NCI-H2081 (cell line): ENCODE data around the gene NELL1.

Source experiments
- DNase-seq, 2 experiments: peaks; one replicate each; lab custom pipeline; 2025; lab: John Stamatoyannopoulos, UW

Gene NELL1

GRCh38 chr11:20874358-20874757 lies 205.0 kb downstream of the NELL1 start:
- no peak for DNase-seq

- DNase-seq, result no peak
These were observed 206.5 kb downstream of the NELL1 start for GRCh38 chr11:20875889-20876288.

DNA sequence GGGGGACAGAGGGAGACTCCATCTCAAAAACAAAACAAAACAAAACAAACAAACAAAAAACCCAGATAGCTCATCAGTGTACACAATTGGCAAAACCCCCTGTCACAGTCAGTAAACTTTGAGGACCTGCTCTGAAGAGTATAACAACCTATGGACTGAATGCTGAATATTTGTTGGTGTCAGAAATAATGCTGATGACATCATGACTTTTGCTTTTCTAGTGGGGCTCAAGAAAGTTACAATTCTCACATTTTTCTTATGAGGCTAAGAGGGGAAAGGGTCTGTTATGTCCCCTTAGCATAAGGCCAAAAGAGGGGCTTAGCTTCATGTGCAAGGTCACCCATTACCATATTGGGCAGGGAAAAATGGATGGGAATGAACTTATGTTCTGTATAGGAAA lies 207.4 kb downstream of the NELL1 start:
- no peak for DNase-seq

GRCh38 chr11:20880094-20880493 lies 210.7 kb downstream of the NELL1 start:
- DNase-seq, result no peak

GRCh38 chr11:20881328-20882079 lies 212.1 kb downstream of the NELL1 start:
- no peak for DNase-seq

DNA sequence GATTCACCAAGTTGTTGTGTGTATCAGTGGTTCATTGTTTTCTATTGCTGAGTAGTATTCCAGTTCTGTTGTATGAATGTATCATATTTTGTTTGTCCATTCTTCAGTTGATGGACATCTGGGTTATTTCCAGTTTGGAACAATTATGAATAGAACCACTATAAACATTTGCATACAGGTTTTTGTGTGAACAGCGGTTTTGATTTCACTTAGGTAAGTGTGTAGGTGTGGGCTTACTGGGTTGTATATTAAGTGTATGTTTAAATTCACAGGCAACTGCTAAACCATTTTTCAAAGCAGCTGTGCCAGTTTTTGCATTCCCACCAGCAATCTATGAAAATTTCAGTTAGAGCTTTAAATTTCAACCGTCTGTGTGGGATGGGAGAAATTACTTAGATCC lies 217.8 kb downstream of the NELL1 start:
- DNase-seq, result no peak

- no peak for DNase-seq
These were observed 224.9 kb downstream of the NELL1 start for GRCh38 chr11:20894296-20894695.

DNA sequence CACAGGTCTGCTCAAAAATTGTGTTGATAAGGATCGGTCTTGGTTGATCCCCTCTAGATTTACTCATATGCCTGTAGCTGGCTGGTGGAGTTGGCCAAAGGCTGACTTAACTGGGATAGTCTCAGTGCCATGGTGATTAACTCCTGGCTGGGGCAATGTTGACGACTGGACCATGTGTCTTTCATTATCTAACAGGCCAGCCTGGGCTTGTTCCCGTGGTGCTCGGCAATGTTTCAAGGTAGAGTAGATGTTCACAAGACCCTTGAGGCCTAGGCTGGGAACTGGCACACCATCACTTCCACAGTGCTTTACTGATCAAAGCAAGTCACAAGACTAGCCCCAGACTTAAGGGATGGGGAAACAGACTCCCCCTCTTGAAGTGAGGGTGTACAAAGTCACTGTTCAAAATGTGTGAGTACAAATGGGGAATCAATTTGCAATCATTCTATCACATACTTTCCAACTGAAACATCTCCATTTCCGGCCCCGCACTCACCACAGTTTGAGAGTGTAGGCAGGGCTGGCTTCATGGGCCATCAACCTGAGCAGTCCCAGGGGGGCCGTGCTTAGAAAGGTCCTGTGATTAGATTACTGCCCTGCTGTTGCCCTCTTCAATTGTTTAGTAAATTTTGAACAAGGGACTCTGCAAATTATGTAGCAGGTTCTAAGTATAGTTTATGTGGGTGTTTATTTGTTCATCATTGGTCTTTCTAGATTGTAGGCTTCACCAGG lies 240.8 kb downstream of the NELL1 start:
- DNase-seq, result no peak

GRCh38 chr11:20910733-20911132 lies 241.3 kb downstream of the NELL1 start:
- DNase-seq, result no peak

DNA sequence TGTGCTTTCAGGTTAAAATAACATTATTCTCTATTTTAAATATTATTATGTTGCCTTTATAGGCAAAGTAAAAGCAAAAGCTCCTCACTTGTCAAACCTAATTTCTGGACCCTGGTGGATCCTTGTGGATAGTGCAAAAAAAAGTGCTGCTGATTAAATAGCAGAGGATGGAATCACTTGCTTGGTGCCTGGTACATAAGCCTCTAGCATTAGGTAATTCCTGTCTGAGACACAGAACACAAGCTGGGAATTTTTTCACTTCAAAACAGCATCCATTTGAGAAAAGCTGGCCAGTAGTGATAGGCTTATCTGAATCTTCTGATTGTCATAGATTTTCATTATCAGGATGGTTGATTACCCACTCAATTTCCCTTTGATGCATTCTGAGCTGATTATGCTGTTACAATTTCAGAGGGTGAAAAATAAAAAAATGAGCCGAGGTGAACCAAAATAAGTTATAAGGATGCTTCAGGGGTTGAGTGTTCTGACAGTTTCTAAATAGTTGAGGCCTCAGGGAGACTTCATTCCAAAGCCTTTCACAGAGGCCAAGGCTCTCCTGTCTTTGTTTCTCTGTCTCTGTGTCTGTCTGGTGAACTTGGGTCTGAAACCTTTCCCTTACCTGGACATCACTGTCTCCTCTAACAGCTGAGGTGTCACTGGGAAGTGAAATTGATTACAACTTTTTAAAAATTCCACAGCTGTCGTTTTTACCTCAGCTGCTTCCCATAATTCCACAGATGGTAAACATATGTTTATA lies 242.9 kb downstream of the NELL1 start:
- DNase-seq, result no peak

- DNase-seq, result peak; percentile 44 to 80
These were observed 243.6 kb downstream of the NELL1 start for GRCh38 chr11:20912922-20913512.

GRCh38 chr11:20917306-20917705 lies 247.9 kb downstream of the NELL1 start:
- DNase-seq, result no peak

DNA sequence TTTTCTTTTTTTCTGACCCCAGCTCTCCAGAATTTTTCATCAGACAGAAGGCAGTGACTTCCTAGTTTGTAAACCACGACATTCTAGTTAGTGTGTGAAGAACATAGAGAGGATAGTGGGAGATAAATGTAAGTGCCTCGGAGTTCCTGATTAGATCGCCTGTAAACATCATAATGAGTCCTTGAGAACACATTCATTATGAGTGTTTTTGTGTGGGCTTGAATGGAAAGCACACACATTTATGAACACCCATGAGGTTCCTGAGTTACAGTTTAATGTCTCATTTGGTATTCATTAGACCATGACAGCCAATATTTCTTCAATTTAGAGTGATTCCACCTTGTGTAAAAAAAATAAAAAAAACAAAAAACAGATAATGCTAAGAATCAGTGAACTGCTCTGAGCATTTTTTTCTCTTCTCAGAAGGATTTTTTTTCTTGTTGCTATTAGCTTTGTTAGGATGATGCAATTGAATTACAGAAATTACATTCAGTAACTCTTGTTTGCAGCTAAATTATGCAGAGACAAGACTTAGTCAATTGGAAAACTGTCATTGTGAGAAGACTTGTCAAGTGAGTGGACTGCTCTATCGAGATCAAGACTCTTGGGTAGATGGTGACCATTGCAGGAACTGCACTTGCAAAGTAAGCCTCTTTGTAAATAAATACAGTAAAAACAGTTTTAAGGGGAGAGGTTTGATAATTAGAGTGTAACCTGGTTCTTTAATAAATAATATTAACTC lies 257.6 kb downstream of the NELL1 start:
- peak; percentile 36 to 74 for DNase-seq

DNA sequence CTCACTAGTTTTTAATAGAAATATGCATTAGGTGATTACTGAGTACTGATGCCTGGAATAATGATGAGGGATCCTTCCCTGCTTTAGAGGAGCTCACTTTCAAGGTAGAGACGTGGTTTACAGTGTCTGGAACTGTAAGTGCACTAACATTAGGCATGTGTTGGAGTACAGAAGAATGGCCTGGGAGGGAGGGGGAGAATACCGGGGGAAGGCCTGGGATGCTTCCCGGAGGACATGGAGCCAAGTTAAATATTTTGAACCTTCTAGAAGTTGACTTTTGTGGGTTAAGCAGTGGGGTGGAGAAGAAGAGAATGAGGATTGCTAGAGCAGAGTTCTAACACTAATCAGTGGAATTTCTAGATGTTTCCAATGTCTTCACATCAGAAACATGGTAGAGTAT lies 261.6 kb downstream of the NELL1 start:
- no peak for DNase-seq

GRCh38 chr11:20933086-20933485 lies 263.7 kb downstream of the NELL1 start:
- no peak for DNase-seq

DNA sequence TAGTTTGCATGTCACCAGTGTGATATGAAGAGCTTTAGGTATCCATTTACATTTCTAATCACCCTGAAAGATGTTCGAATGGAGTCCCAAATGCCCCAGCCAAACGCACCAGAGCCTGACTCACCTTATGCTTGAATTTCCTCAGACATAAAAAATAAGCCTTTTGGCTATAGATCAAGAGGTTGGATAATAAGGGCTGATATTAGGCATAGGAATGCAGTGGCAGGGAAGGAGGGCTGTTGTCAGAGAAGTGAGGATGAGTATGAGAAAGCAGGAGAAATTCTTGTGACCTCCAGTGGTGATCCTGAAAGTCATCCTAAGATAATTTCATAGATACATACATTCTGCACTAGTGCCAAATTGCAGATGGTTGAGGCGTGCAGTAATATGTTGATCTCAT lies 264.6 kb downstream of the NELL1 start:
- DNase-seq, result no peak

DNA sequence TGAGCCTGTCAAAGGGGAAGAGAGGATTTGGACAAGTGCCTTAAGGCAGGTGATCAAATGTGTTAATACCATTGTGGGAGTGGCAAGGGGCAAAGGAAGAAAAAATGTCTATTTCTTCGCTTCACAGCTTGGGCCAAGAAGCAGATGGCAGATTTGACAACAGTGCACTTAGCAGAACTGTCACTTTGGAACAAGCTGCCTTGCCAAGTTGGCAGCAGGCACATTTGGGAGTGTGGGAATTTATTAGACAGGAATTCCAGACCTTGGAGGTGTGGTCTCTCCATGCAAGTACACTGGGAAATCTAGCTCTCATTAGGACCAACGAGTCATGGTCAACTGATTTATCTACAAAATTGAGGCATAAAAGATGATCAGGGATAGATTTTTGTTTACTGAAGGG lies 265.1 kb downstream of the NELL1 start:
- DNase-seq, result no peak

GRCh38 chr11:20937826-20938225 lies 268.4 kb downstream of the NELL1 start:
- DNase-seq, result no peak

DNA sequence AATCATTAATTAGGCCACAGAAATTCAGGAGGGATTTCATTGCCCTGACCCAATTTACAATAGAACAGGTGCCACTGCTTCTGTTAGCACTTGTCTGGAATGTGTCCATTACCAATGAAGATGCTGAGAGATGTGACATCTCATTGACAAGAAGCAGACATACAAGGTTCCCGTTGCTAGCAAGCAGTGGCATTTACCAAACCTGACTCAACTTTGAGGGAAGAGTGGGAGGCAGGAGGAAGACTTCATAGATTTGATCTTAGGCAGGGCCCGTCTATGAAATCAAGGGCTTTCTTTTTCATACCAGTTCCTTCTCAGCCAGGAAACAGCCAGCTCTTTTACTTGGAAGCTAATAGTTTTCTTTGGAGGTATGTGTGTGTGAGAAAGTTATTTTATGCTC lies 280.2 kb downstream of the NELL1 start:
- no peak for DNase-seq

DNA sequence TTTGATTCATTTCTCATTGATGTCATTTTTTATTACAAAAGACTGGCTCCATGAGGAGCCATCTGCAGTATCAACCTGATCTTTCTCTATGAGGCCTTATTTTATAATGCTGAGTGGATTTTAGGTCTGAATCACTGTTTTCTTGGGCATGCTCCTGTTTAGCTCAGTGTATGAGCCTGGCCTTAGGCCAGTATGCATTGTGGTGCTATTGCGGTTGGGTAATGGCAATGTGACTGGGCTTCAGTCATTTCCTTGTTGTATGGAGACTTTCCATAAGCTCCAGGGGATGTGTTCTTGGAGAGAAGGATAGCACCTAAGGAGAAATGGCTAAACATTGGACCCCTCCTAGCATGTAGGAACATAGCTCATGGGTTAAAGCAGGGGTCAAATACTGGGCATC lies 293.2 kb downstream of the NELL1 start:
- no peak for DNase-seq

DNA sequence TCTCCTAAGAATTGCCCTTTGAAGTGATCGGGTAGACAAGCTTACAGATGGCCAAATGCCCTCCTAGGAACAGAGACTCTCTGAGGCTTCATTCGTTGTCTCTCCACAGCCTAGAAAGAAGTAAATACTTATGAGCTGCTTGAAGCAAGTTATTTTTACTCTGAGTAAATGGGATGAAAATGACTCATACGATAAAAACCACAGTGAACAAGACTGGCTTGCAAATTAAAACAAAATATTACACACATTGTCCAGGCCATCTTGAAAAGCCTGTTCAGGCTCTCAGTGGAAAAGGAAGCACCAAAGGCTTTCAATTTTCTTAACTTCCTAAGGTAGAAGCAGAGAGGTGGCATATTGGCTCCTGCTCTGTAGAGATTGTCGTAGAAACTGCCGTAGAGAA lies 294.2 kb downstream of the NELL1 start:
- no peak for DNase-seq

- no peak for DNase-seq
These were observed 295.6 kb downstream of the NELL1 start for GRCh38 chr11:20964985-20965384.
